Upper lobe of left lung (tissue), 6 donors: ENCODE results near the gene SERPINA12. TPM values are rescaled to one million over a fixed set of nuclear protein-coding genes. Genes with fewer than 3 reads are reported as not detected.

Experiments
- ATAC-seq, 2 donors: fragments of 200-7000 bp; cut with Tn5 transposase; one replicate each; pipeline ENCODE4 v1.9.1; 2022; ENCODE audit warnings: mild to moderate bottlenecking in 2 of 2, moderate library complexity in 2 of 2; ENCODE audit not compliant: low FRiP score in 2 of 2
- DNase-seq, 2 donors: peaks; one replicate each; pipeline ENCODE4 v3.0.0-alpha.2; 2019 to 2020
- H3K27ac ChIP-seq, 4 donors: fragments of 200-600 bp; sonication (generic); one replicate each; pipeline ENCODE4 v1.5.1; 2016 to 2019
- H3K27me3 ChIP-seq, 4 donors: fragments of 200-600 bp; sonication (generic); one replicate each; pipeline ENCODE4 v1.5.1; 2017 to 2019
- H3K36me3 ChIP-seq, 4 donors: fragments of 200-600 bp; sonication (generic); one replicate each; pipeline ENCODE4 v1.5.1; 2016 to 2019
- H3K4me1 ChIP-seq, 4 donors: fragments of 200-600 bp; sonication (generic); one replicate each; pipeline ENCODE4 v1.5.1; 2018 to 2019
- H3K4me3 ChIP-seq, 4 donors: fragments of 200-600 bp; sonication (generic); one replicate each; pipeline ENCODE4 v1.5.1; 2017 to 2019; ENCODE audit warnings: mild to moderate bottlenecking in 2 of 4, moderate library complexity in 1 of 4
- H3K9me3 ChIP-seq, 4 donors: fragments of 200-600 bp; sonication (generic); one replicate each; pipeline ENCODE4 v1.5.1; 2018 to 2019
- CTCF ChIP-seq, 6 experiments: fragments of 450-650 bp in 4 of 6; fragments of 200-600 bp in 2 of 6; sonication (generic) in 2 of 6; IDR thresholded peaks; one replicate each; pipeline ENCODE4 v1.5.1; 2016 to 2019; ENCODE audit warnings: antibody characterized with exemption in 6 of 6
- EP300 ChIP-seq, 4 donors: sonication (generic); formaldehyde crosslinking; IDR thresholded peaks; one replicate each; pipeline ENCODE4 v1.5.1; 2017; ENCODE audit warnings: antibody characterized with exemption in 4 of 4, control low read depth in 2 of 4
- POLR2A ChIP-seq, 4 donors: fragments of 450-650 bp; IDR thresholded peaks; one replicate each; pipeline ENCODE4 v1.5.1; 2016 to 2017; ENCODE audit warnings: antibody characterized with exemption in 4 of 4, mild to moderate bottlenecking in 2 of 4
- POLR2AphosphoS5 ChIP-seq, 2 donors: sonication (generic); formaldehyde crosslinking; IDR thresholded peaks; one replicate each; pipeline ENCODE4 v1.5.1; 2017; ENCODE audit warnings: antibody characterized with exemption in 2 of 2
- WGBS, 2 donors: methylation state at CpG; one replicate each; pipeline ENCODE4 v1.1.5; 2017 to 2018; 5-methylcytosine and 5-hydroxymethylcytosine counted together
- total RNA-seq, 6 donors: library from RNA; depleted of rRNA in 4 of 6; stranded (reverse); fragments of >200 nt in 4 of 6; gene quantifications; one replicate each; pipeline versions ENCODE4 v1.1.0 to v1.2.1, GENCODE V29; 2016 to 2021
- donor health status: DM: no; HTN: no; CAD: no; lungs with moderate emphysema.
- donor health status: DM: no; HTN: yes; CAD: no; lungs with severe emphysema.

SERPINA12 gene
- total RNA-seq, 6 donors from 2014 or later, result not detected

DNA sequence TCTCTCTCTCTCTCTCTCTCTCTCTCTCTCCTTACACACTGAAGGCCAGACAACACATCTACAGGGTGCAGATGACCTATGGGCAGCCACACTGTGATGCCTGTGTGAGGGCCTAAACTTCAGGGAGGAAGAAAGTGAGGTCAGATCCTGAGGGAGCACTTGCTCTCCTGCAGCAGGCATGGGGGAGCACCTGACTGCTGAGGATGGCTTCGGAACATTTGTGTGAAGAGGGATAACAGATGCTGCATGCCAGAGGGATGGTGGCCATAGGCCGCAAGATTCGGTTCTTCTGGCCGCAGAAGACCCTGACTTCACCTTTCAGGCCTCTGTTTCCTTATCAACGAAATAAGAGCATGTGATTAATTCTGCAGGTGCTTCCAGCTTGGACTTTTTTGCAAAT, 45.0 kb downstream of the SERPINA12 start:
- Histone ChIP-seq H3K9me3 (peaks cover 0 to 15% (median 9%) of the 10 kb centered on the region in 4 donors), H3K36me3 (no peaks in the 10 kb centered on the region), H3K4me3 (no peak overlapping the region), H3K4me1 (no peaks in the 10 kb centered on the region), H3K27ac (no peak overlapping the region), H3K27me3 (no peaks in the 10 kb centered on the region)
- TF ChIP-seq POLR2A (IDR thresholded peaks at IDR 0.05) (no peak), CTCF (IDR thresholded peaks at IDR 0.05) (no peak), POLR2AphosphoS5 (IDR thresholded peaks at IDR 0.05) (no peak), EP300 (IDR thresholded peaks at IDR 0.05) (no peak)
- ATAC-seq (no peak), DNase-seq (no peak)
- WGBS, 2 donors, result 77 to 85% methylated on average over 5 of the region's 5 CpGs

DNA sequence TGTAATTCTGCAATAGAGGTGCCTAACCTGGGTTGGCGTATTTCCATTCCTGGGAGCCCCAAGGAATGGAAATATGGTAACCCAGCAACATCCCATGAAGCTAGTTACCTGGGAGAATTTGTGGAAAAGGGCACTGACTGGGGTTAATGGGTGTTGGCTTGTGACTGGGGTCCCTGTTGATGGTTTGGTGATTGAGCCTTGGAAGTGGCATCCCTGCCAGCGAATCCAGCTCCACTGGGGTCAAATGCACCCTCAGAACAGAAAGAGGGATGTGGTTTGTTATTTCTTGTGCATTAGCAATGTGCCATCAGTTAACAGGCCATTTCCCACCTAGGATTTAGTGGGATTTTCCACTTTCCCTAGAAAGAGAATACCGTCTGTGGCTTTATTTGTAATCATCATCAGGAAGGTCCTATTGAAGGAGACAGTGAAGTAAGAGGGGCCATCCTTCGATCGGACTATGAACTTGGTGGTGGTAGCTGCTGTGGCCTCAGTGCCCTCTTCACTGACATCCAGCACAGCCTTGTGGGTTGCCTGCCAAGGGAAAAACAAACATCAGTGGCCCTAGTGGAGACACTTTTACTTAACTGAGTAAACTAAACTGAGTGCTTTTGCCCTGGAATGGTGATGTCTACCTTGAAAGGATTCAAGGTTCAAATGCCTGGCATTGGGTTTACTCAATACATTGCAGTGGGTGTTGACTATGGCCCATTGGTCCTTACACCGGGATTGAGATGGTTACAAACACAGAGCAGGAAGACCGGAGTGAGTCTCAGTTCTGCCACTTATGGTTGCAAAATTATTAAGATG, 46.3 kb downstream of the SERPINA12 start:
- ATAC-seq, result no peak
- H3K27me3 ChIP-seq, result no peaks in the 10 kb centered on the region
- no peaks in the 10 kb centered on the region for H3K36me3 ChIP-seq
- TF ChIP-seq CTCF (IDR thresholded peaks at IDR 0.05) (no peak), EP300 (IDR thresholded peaks at IDR 0.05) (no peak), POLR2A (IDR thresholded peaks at IDR 0.05) (no peak), POLR2AphosphoS5 (IDR thresholded peaks at IDR 0.05) (no peak)
- DNase-seq, result no peak
- 83 to 94% methylated on average over 7 of the region's 7 CpGs for WGBS, 2 donors
- H3K4me3 ChIP-seq, result no peak overlapping the region
- no peak overlapping the region for H3K27ac ChIP-seq
- no peaks in the 10 kb centered on the region for H3K4me1 ChIP-seq
- peaks cover 0 to 19% (median 9%) of the 10 kb centered on the region in 4 donors for H3K9me3 ChIP-seq

- Histone ChIP-seq H3K36me3 (no peaks in the 10 kb centered on the region), H3K9me3 (peaks cover 0 to 19% (median 9%) of the 10 kb centered on the region in 4 donors), H3K27me3 (no peaks in the 10 kb centered on the region), H3K27ac (no peak overlapping the region), H3K4me3 (no peak overlapping the region), H3K4me1 (no peaks in the 10 kb centered on the region)
- ATAC-seq (no peak), DNase-seq (no peak)
- TF ChIP-seq EP300 (IDR thresholded peaks at IDR 0.05) (no peak), POLR2AphosphoS5 (IDR thresholded peaks at IDR 0.05) (no peak), CTCF (IDR thresholded peaks at IDR 0.05) (no peak), POLR2A (IDR thresholded peaks at IDR 0.05) (no peak)
- WGBS, 2 donors, result 80 to 93% methylated on average over 6 of the region's 6 CpGs
Observed at GRCh38 chr14:94462219-94462551, 47.1 kb downstream of the SERPINA12 start.

GRCh38 chr14:94461526-94462218, 47.6 kb downstream of the SERPINA12 start:
- 85 to 87% methylated on average over 19 of the region's 19 CpGs for WGBS, 2 donors
- no peaks in the 10 kb centered on the region for H3K36me3 ChIP-seq
- no peaks in the 10 kb centered on the region for H3K27me3 ChIP-seq
- H3K27ac ChIP-seq, result no peak overlapping the region
- H3K4me1 ChIP-seq, result no peaks in the 10 kb centered on the region
- no peak overlapping the region for H3K4me3 ChIP-seq
- DNase-seq (peak in 1 of 2 donors; percentile 46), ATAC-seq (no peak)
- TF ChIP-seq CTCF (IDR thresholded peaks at IDR 0.05) (no peak), POLR2AphosphoS5 (IDR thresholded peaks at IDR 0.05) (no peak), POLR2A (IDR thresholded peaks at IDR 0.05) (no peak), EP300 (IDR thresholded peaks at IDR 0.05) (no peak)
- peaks cover 0 to 19% (median 9%) of the 10 kb centered on the region in 4 donors for H3K9me3 ChIP-seq
